Choroid plexus epithelial cell (primary cell): ENCODE measurements around the gene ME3.

ENCODE experiments used
- DNase-seq: peaks from one replicate; pipeline ENCODE4 v3.0.0-alpha.2; 2010; ENCODE audit warnings: low read depth
- H3K4me3 ChIP-seq: 2 replicates; pipeline ENCODE4 v1.5.1; 2011; ENCODE audit warnings: low read depth, mild to moderate bottlenecking, control low read depth, low read length, moderate library complexity
- TF ChIP-seq, protein P1 (sequence below): conservative IDR thresholded peaks from 2 replicates; pipeline ENCODE4 v1.5.1; 2011; ENCODE audit warnings: low read depth, mild to moderate bottlenecking, control low read depth, inconsistent platforms, low read length, moderate library complexity

ME3 gene

DNA sequence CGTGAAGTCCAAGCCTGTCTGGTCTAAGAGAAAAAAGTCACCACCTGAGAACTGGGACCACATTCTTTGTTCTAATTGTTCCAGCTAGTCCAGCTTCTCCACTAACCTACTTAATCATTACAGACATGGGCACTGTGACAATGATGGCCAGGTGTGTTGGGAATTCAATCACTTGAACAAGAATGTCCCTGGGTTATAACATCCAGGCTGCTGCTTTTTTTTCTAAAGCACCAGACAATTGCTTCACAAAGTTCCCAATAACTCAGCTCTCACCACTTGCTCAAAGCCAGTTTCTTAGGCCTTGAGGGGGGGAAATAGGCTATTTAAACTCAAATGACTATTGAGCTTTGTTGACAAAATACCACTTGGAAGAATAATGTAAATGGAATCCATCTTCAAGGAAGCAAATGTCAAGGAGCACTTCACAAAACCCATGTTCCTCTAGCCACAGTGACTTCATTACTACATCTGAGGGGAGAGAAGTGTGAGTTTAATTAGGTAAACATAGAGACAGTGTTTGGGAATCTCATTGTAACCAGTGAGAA lies 80.3 kb downstream of the ME3 start:
- no peak overlapping the region for H3K4me3 ChIP-seq
- TF ChIP-seq, protein P1, sequence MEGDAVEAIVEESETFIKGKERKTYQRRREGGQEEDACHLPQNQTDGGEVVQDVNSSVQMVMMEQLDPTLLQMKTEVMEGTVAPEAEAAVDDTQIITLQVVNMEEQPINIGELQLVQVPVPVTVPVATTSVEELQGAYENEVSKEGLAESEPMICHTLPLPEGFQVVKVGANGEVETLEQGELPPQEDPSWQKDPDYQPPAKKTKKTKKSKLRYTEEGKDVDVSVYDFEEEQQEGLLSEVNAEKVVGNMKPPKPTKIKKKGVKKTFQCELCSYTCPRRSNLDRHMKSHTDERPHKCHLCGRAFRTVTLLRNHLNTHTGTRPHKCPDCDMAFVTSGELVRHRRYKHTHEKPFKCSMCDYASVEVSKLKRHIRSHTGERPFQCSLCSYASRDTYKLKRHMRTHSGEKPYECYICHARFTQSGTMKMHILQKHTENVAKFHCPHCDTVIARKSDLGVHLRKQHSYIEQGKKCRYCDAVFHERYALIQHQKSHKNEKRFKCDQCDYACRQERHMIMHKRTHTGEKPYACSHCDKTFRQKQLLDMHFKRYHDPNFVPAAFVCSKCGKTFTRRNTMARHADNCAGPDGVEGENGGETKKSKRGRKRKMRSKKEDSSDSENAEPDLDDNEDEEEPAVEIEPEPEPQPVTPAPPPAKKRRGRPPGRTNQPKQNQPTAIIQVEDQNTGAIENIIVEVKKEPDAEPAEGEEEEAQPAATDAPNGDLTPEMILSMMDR, result no peak
- DNase-seq, result peak; percentile 74

DNA sequence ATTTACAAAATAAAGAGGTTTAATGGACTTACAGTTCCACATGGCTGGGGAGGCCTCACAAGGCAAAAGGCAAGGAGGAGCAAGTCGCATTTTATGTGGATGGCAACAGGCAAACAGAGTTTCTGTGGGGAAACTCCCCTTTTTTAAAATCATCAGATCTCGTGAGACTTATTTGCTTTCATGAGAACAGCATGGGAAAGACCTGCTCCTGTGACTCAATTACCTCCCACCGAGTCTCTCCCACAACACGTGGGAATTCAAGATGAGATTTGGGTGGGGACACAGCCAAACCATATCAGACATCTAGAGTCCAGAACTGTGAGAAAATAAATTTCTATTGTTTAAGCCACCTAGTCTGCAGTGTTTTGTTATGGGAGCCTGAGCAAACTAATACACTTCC lies 80.8 kb downstream of the ME3 start:
- no peak overlapping the region for H3K4me3 ChIP-seq
- DNase-seq, result peak; percentile 46
- TF ChIP-seq, protein P1, result no peak

DNA sequence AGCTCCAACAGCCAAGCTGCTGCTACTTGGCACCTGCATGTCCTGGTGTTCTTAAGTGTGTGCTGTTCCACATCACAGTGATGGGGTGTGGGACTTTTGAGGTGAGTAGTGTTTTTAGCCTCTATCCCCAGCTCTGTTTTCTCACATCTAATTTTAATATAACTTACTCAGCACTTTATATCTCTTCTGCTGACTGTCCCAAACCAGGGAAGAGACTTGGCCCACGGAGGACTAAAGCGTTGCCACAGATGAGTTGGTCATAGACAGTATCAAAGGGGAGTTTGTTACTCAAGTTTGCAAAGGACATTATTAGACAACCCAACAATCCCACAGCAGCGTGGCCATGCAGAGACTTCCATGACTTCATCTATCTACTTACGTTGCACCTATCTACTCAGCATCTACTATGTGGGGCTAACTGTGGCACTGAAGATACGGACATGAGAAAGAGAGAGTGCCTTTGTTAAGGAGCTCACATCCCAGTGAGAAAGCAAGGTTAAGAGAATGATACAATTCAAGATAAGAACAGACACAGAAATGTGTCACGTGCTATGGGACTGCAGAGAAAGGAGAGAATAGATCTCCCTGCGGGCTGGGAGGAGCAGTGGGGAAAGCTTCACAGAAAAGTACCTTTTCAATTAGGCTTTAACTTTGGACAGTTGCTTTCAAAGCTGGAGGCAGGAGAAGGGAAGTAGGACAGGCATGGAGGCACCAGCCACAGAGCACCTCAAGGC lies 82.4 kb downstream of the ME3 start:
- no peak for DNase-seq
- TF ChIP-seq, protein P1, result no peak

DNA sequence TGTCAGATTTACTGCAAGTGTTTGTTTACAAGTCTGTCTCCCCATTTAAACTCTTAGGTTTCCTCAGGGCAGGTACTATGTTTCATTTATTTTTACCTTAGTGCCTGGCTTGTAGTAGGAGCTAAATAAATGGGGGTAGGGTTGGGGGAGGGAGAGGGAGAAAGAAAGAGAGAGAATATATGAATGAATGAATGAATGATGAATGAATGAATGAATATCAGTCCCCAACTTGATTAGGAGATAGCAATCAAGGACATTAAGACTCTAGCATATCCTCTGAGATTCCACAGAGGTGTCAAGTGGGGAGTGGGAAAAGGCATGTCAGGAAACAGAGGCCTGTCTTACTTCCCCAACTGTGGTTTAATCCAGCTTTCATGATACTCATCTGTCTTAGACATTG lies 83.2 kb downstream of the ME3 start:
- TF ChIP-seq, protein P1, result no peak
- no peak for DNase-seq

More for the DNA sequence above, 82.4 kb downstream of the ME3 start:
- no peak overlapping the region for H3K4me3 ChIP-seq

DNA sequence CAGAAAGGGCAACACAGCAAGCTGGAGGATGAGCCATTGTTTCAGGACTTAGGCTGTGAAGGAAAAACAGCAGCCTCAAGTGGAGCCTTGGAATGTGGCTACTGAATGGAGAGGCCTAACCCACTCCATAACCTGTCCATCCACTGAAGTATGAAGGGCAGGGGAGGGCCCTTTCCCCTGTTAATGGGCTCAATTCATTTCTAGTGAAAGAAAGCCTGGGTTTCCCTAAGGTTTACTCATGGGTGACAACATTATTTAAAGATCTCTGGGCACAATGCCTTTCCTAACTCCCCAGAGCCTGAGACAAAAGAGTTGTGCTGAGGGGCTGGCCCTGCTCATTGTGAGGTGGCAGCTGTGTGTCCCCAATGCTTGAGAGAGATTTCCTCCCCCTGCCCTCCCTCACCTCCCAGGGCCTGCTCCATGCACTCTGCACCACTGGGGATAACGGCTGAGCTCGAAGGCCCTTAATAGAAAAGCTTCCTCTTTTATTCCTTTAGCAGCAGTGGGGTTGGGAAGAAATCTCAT lies 83.8 kb downstream of the ME3 start:
- no peak for DNase-seq
- H3K4me3 ChIP-seq, result no peak overlapping the region
- TF ChIP-seq, protein P1, result no peak

More for the DNA sequence above, 83.2 kb downstream of the ME3 start:
- no peak overlapping the region for H3K4me3 ChIP-seq

DNA sequence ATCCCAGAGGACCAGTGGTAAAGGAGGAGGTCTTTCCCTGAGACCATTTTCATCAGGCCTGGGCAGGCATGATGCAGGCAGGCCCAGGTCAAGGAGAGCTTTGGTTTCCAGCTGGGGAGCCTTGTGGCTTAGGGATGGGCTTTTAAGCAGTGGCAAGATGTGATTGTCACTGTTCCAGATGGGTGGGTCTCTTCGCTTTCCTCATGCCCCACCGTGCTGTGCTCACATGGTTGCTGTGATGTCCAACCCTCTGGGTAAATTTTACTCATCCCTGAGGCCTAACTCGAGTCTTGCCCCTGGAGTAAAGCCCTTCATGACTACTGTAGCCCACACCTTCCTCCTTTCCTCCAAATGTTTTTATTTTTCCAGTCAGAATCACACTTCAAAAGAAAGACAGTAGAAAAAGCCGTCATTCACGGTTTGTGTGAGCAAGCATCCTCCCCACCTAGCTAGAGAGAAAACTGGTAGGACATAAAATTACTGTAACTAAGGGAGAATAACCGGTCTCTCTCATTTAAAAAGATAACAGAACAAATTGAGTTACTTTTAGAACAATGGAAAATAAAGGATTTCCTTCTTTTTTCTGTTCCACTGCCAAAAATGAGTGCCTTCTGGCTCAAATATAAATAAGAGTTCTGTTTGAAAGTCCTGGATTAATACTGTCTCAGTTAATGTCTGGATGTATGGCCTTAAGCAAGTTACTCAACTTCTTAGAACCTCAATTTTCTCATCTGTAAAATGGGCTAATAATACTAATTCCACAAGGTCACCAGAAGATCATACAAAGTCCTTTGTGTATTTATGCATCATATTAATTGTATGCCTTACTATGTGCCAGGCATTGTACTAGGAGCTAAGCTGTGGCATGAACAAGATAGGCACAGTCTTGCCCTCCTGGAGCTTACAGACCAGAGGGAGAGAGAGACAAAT lies 84.9 kb downstream of the ME3 start:
- TF ChIP-seq, protein P1, result no peak
- DNase-seq, result no peak
- H3K4me3 ChIP-seq, result no peak overlapping the region
